PC-9 (cell line): ENCODE data around the gene FCF1. TPM values are rescaled to one million over a fixed set of nuclear protein-coding genes. Genes with fewer than 3 reads are reported as not detected.

Experiments used
- BruUV-seq: library from RNA; stranded (reverse); fragments of 400-500 nt; replicated peaks from 2 replicates; lab custom pipeline; 2021; lab: Mats Ljungman, UMichigan
- CTCF ChIA-PET: fragments of 300-600 bp; sonication (Branson Sonifier 250); formaldehyde crosslinking; loops from one replicate; lab custom pipeline; 2022; ENCODE audit warnings: antibody characterized with exemption; lab: Charles Lee
- POLR2A ChIA-PET: fragments of 300-600 bp; sonication (Branson Sonifier 250); formaldehyde crosslinking; loops from one replicate; lab custom pipeline; 2022; ENCODE audit warnings: antibody characterized with exemption; ENCODE audit not compliant: unreplicated experiment; lab: Charles Lee
- DNase-seq, 2 experiments: peaks; one replicate each; pipeline versions ENCODE4 v3.0.0 to v3.0.0-alpha.2; 2015 to 2022; ENCODE audit warnings: mixed read lengths in 1 of 2
- H2AFZ ChIP-seq: fragments of 200-600 bp; sonication (generic); 2 replicates; pipeline ENCODE4 v1.8.1; 2017; ENCODE audit warnings: antibody characterized with exemption
- H3F3A ChIP-seq: fragments of 200-600 bp; sonication (generic); 2 replicates; pipeline ENCODE4 v1.8.1; 2017; ENCODE audit warnings: antibody characterized with exemption, mild to moderate bottlenecking, low read depth; ENCODE audit not compliant: insufficient read depth
- H3K27ac ChIP-seq: fragments of 200-600 bp; sonication (generic); 2 replicates; pipeline ENCODE4 v1.6.1; 2016; ENCODE audit warnings: mixed run types
- H3K27me3 ChIP-seq: fragments of 200-600 bp; sonication (generic); 2 replicates; pipeline ENCODE4 v1.6.1; 2016; ENCODE audit warnings: low read depth, mixed run types; ENCODE audit not compliant: insufficient read depth
- H3K36me3 ChIP-seq: fragments of 200-600 bp; sonication (generic); 2 replicates; pipeline ENCODE4 v1.6.1; 2016; ENCODE audit warnings: low read depth, mixed run types
- H3K4me1 ChIP-seq: fragments of 200-600 bp; sonication (generic); replicated peaks from 2 replicates; pipeline ENCODE4 v1.6.1; 2016; ENCODE audit warnings: mixed run types; ENCODE audit not compliant: insufficient read depth
- H3K4me2 ChIP-seq: fragments of 200-600 bp; sonication (generic); 2 replicates; pipeline ENCODE4 v1.6.1; 2017; ENCODE audit warnings: mixed run types
- H3K4me3 ChIP-seq: fragments of 200-600 bp; sonication (generic); 2 replicates; pipeline ENCODE4 v1.6.1; 2016; ENCODE audit warnings: mixed run types
- H3K79me2 ChIP-seq: fragments of 200-600 bp; sonication (generic); 2 replicates; pipeline ENCODE4 v1.6.1; 2017; ENCODE audit warnings: low read depth, mixed run types
- H3K9me2 ChIP-seq: fragments of 200-600 bp; sonication (generic); 2 replicates; pipeline ENCODE4 v1.8.1; 2017; ENCODE audit warnings: mild to moderate bottlenecking; ENCODE audit not compliant: insufficient read depth
- H3K9me3 ChIP-seq: fragments of 200-600 bp; sonication (generic); 2 replicates; pipeline ENCODE4 v1.8.1; 2016; ENCODE audit warnings: low read depth; ENCODE audit not compliant: insufficient read depth
- H4K20me1 ChIP-seq: fragments of 200-600 bp; sonication (generic); 2 replicates; pipeline ENCODE4 v1.8.1; 2017; ENCODE audit not compliant: insufficient read depth
- EZH2 ChIP-seq: fragments of 200-600 bp; sonication (generic); IDR thresholded peaks from 2 replicates; pipeline ENCODE4 v1.8.0; 2017; ENCODE audit warnings: antibody characterized with exemption, low read depth
- intact Hi-C: fragments of 100-400 bp; cut with micrococcal nuclease; formaldehyde crosslinking; loops from one replicate; pipeline ENCODE4 v1.10.0; 2022; ENCODE audit not compliant: unreplicated experiment
- total RNA-seq: library from RNA; stranded (reverse); gene quantifications from 2 replicates; pipeline ENCODE4 v1.2.3, GENCODE V29; 2021
- TF ChIP-seq, protein P1 (sequence below): fragments of 200-600 bp; sonication (generic); conservative IDR thresholded peaks from 2 replicates; pipeline ENCODE4 v1.6.1; 2017; ENCODE audit warnings: mixed run types, antibody characterized with exemption, mild to moderate bottlenecking, moderate library complexity

FCF1 gene
- total RNA-seq, 1 experiment from 2014 or later = 191 TPM

DNA sequence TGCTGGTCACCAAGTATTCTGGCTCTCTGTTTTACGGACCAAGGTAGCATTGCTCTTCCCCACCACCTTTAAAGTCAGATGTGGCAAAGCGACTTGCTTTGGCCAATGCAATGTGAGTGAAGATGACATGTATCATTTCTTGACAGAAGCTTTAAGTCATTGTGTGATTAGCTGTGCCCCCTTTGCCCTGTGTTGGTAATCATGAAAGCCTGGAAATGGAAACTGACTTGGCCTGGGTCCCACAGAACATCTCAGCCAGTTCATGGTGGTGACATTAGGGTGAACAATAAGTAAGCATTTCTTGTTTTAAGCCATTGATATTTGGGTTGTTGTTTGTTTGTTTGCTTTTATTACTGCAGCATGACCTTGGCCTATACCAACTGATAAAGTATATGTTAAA lies 34.3 kb downstream of the FCF1 start:
- no peak for DNase-seq
- H3K27me3 ChIP-seq = no peaks in the 10 kb centered on the region
- no peaks in the 10 kb centered on the region for H3K79me2 ChIP-seq
- no peaks in the 10 kb centered on the region for H4K20me1 ChIP-seq
- H3K27ac ChIP-seq = no peak overlapping the region
- no peak overlapping the region for H2AFZ ChIP-seq
- no peaks in the 10 kb centered on the region for H3K4me1 ChIP-seq
- no peaks in the 10 kb centered on the region for H3K9me3 ChIP-seq
- no peaks in the 10 kb centered on the region for H3K9me2 ChIP-seq
- H3K4me3 ChIP-seq = no peak overlapping the region
- TF ChIP-seq, protein P1, sequence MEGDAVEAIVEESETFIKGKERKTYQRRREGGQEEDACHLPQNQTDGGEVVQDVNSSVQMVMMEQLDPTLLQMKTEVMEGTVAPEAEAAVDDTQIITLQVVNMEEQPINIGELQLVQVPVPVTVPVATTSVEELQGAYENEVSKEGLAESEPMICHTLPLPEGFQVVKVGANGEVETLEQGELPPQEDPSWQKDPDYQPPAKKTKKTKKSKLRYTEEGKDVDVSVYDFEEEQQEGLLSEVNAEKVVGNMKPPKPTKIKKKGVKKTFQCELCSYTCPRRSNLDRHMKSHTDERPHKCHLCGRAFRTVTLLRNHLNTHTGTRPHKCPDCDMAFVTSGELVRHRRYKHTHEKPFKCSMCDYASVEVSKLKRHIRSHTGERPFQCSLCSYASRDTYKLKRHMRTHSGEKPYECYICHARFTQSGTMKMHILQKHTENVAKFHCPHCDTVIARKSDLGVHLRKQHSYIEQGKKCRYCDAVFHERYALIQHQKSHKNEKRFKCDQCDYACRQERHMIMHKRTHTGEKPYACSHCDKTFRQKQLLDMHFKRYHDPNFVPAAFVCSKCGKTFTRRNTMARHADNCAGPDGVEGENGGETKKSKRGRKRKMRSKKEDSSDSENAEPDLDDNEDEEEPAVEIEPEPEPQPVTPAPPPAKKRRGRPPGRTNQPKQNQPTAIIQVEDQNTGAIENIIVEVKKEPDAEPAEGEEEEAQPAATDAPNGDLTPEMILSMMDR = no peak
- no peak for TF ChIP-seq EZH2
- no TSS peak for BruUV-seq
- no peaks in the 10 kb centered on the region for H3F3A ChIP-seq
- no peaks in the 10 kb centered on the region for H3K36me3 ChIP-seq
- H3K4me2 ChIP-seq = no peak overlapping the region
- ChIA-PET CTCF (no interaction called here), POLR2A (no interaction called here)
- intact Hi-C loops = no loop called here

DNA sequence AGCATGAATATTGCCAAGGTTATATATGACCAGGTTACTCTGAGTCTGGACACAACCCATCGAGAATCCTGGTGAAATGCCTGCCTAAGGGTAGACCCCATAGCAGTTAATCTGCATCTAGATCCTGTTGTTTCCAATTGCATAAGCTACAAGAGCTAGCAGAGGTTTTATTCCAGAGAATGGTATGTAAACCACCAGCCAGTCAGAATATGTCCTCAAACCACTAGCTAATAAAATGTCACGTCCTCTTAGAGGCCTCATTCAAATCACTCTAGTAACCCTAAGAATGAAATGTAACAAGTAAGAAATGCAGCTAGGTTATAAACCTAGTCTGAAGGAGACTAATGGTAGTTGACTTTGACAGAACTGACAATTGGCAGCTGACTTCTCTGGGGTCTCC lies 41.2 kb downstream of the FCF1 start:
- CTCF ChIA-PET = no interaction called here
- Histone ChIP-seq H3K27me3 (no peaks in the 10 kb centered on the region), H3K4me1 (no peaks in the 10 kb centered on the region), H2AFZ (no peak overlapping the region), H3K79me2 (no peaks in the 10 kb centered on the region), H3K36me3 (no peaks in the 10 kb centered on the region), H3K4me2 (no peak overlapping the region), H4K20me1 (no peaks in the 10 kb centered on the region), H3F3A (no peaks in the 10 kb centered on the region), H3K9me2 (no peaks in the 10 kb centered on the region), H3K4me3 (no peak overlapping the region), H3K27ac (no peak overlapping the region), H3K9me3 (no peaks in the 10 kb centered on the region)
- DNase-seq = no peak
- intact Hi-C loops = no loop called here
- BruUV-seq = no TSS peak
- TF ChIP-seq, protein P1 = no peak
- TF ChIP-seq EZH2 = no peak
- POLR2A ChIA-PET = no interaction called here

DNA sequence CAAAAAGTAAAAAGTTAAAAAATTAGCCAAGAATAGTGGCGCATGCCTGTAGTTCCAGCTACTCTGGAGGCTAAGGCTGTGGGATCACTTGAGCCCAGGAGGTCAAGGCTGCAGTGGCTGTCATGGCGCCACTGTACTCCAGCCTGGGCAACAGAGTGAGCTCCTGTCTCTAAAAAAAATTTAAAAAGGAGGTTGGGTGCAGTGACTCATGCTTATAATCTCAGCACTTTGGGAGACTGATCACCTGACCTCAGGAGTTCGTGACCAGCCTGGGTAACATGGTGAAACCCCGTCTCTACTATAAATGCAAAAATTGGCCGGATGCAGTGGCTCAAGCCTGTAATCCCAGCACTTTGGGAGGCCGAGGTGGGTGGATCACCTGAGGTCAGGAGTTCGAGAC lies 42.0 kb downstream of the FCF1 start:
- Histone ChIP-seq H3K36me3 (no peaks in the 10 kb centered on the region), H4K20me1 (no peaks in the 10 kb centered on the region), H3K9me2 (no peaks in the 10 kb centered on the region), H3K79me2 (no peaks in the 10 kb centered on the region), H3K4me3 (no peak overlapping the region), H3K27ac (no peak overlapping the region), H3K27me3 (no peaks in the 10 kb centered on the region), H3K4me1 (no peaks in the 10 kb centered on the region), H3K9me3 (no peaks in the 10 kb centered on the region), H2AFZ (no peak overlapping the region), H3K4me2 (no peak overlapping the region), H3F3A (no peaks in the 10 kb centered on the region)
- no peak for TF ChIP-seq EZH2
- TF ChIP-seq, protein P1 = no peak
- DNase-seq = no peak
- intact Hi-C loops = no loop called here
- ChIA-PET CTCF (no interaction called here), POLR2A (no interaction called here)
- no TSS peak for BruUV-seq
